GM10248 (cell line): ENCODE results near the gene ZNF330.

ENCODE experiments used
- CTCF ChIA-PET: fragments of 300-600 bp; sonication (Branson Sonifier 250); formaldehyde crosslinking; extraction: SDS; loops from one replicate; lab custom pipeline; 2021; ENCODE audit warnings: antibody characterized with exemption; lab: Yijun Ruan, JAX
- POLR2A ChIA-PET: fragments of 350-650 bp; sonication (Branson Sonifier 250); formaldehyde crosslinking; extraction: SDS; loops from one replicate; lab custom pipeline; 2020; ENCODE audit warnings: antibody characterized with exemption; lab: Yijun Ruan, JAX
- DNase-seq: peaks from one replicate; pipeline ENCODE4 v3.0.0; 2012; ENCODE audit errors: extremely low spot score
- TF ChIP-seq, protein P1 (sequence below): IDR thresholded peaks from 2 replicates; pipeline ENCODE4 v1.5.1; 2012; ENCODE audit warnings: mild to moderate bottlenecking, low read depth; ENCODE audit errors: extremely low read depth, missing control alignments, control extremely low read depth

ZNF330 gene

GRCh38 chr4:141255016-141255415 lies 34.3 kb downstream of the ZNF330 start:
- TF ChIP-seq, protein P1, sequence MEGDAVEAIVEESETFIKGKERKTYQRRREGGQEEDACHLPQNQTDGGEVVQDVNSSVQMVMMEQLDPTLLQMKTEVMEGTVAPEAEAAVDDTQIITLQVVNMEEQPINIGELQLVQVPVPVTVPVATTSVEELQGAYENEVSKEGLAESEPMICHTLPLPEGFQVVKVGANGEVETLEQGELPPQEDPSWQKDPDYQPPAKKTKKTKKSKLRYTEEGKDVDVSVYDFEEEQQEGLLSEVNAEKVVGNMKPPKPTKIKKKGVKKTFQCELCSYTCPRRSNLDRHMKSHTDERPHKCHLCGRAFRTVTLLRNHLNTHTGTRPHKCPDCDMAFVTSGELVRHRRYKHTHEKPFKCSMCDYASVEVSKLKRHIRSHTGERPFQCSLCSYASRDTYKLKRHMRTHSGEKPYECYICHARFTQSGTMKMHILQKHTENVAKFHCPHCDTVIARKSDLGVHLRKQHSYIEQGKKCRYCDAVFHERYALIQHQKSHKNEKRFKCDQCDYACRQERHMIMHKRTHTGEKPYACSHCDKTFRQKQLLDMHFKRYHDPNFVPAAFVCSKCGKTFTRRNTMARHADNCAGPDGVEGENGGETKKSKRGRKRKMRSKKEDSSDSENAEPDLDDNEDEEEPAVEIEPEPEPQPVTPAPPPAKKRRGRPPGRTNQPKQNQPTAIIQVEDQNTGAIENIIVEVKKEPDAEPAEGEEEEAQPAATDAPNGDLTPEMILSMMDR: no peak
- DNase-seq: no peak
- ChIA-PET POLR2A (no interaction called here), CTCF (interaction anchor here (1.0 to 2.2 kb wide), 3 partner anchors 13 to 426 kb away, joined by 3 to 7 read pairs (median 4); no protein-coding TSS in a partner anchor)

DNA sequence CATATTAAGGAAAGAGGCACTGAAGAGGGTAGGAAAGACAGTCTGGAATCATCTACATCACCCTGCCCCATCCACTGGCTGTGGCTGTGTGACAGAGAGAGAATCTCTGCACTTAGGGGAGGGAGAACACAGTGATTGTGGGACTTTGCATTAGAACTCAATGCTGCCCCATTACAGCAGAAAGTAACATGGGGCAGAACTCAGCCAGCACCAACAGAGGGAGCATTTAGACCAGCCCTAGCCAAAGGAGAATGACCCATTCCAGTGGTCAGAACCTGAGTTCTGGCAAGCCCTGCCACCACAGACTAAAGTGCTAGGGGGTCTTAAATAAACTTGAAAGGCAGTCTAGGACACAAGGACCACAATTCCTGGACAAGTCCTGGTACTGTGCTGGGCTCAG lies 37.9 kb downstream of the ZNF330 start:
- DNase-seq: no peak
- TF ChIP-seq, protein P1: no peak
- POLR2A ChIA-PET: no interaction called here
- CTCF ChIA-PET: interaction anchor here (2.5 kb wide), 1 partner anchor 8 kb away, joined by 5 read pairs; no protein-coding TSS in a partner anchor

DNA sequence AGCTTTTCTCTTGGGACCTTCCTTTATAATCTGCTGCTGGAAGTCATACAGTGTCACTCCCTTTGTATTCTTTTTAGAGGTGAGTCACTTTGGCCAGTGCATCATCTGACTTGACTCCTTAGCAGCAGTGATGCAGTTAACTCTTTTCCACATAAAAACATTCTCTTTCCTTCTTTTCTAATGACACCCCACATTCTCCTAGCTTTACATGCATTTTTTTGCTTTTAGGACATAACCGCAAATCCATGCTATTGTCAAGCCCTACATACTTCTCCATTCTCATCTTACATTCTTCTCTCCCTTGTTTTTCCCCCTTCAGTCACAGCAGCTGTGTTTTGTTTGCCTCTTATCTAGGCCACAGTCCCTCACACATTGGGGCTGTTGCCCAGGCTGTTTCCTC lies 55.1 kb downstream of the ZNF330 start:
- ChIA-PET CTCF (interaction anchor here (1.1 to 1.8 kb wide), 3 partner anchors 11 to 31 kb away, joined by 3 to 5 read pairs (median 4); no protein-coding TSS in a partner anchor), POLR2A (interaction anchor here (0.5 kb wide), 1 partner anchor 1093 kb away, joined by 7 read pairs; no protein-coding TSS in a partner anchor)
- DNase-seq: no peak
- TF ChIP-seq, protein P1: no peak

DNA sequence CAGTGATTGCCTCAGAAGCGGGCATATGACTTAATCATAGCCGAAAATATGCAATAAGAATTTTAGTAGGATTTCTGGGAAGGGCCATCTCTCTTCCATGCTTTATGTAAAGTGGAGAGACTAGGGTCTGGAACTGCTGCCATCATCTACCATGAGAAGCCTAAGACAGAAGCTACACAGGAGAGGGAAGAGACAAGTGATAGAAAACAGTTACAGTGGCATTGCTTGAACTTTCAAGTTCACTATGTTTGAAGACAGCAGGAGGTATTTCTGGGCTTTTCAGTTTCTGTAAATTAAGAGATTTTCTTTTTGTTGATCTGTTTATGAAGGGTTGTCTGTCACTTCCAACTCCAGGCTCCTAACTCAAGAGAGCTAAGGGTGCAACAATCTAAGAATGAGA lies 62.5 kb downstream of the ZNF330 start:
- no peak for DNase-seq
- CTCF ChIA-PET: no interaction called here
- POLR2A ChIA-PET: no interaction called here
- TF ChIP-seq, protein P1: no peak

DNA sequence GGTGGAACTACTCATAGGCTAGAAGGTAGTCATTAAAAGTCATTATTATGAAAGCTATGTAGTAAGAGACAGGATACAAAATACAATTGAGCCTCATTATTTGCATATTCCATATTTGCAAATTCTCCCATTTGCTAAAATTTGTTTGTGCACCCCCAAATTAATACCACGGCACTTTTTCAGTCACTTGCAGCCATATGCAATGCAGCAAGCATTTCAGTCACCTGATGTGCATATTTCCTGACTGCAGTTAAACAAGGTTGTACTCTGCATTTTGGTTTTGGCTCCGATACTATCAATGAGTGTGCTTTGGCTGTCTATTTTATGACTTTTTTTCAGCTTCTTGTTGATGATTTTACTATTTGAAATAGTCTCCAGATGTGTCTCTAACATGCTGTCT lies 62.9 kb downstream of the ZNF330 start:
- TF ChIP-seq, protein P1: no peak
- POLR2A ChIA-PET: no interaction called here
- DNase-seq: no peak
- CTCF ChIA-PET: no interaction called here
